NCI-H446 treated with DMSO at 0.1 percent for 48 hours (cell line): ENCODE data around the gene FGD6.
"Not testable (repeated sequence)": the region's sequence is repeated elsewhere in the genome, so short reads cannot be mapped to it uniquely, and the experiment has no call there.

Experiments
- DNase-seq: peaks from one replicate; lab custom pipeline; 2025; lab: John Stamatoyannopoulos, UW

FGD6 gene

DNA sequence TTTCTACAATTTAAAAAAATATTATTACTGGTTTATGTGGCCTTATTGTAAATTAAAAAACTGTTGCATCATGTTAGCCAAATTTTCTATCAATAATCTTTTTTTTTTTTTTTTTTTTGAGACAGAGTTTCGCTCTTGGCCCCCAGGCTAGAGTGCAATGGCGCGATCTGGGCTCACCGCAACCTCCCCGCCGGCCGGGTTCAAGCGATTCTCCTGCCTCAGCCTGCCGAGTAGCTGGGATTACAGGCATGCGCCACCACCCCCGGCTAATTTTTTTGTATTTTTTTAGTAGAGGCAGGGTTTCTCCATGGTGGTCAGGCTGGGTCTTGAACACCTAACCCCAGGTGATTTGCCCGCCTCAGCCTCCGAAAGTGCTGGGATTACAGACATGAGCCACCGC, 16.9 kb upstream of the FGD6 start:
- not testable (repeated sequence) for DNase-seq

DNA sequence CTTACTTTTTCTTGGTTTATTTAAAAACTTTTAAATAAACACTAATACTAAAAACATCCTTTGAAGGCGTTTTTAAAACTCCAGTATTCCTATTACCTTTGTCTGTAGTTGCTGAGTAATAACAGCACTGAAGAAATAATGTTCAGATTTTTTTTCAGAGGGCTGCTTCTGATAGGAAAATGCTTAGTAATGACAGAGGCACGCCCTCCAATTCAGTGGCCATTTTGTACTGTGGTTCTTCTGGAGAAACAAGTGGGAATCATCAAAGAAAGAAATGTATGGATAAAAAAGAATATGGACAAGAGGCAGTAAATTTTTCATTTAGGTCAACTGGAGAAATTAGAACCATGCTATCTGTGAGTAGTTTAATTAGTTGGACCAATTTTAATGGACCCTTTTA, 13.9 kb upstream of the FGD6 start:
- DNase-seq, result no peak

DNA sequence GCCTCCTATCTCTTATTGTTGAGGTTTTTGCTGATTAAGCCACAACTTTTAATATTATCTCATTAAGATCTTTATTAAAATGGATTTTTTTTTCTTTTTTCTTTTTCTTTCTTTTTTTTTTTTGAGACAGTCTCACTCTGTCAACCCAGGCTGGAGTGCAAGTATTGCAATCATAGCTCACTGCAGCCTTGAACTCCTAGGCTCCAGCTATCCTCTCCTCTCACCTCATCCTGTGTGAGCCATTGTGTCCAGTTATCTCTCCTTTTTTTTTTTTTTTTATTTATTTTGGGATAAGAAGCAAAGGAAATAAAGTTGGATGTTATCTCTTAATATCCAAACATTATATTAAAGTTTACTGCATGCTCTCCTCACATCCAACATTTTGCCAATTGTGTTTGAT, 13.0 kb upstream of the FGD6 start:
- DNase-seq, result no peak

DNA sequence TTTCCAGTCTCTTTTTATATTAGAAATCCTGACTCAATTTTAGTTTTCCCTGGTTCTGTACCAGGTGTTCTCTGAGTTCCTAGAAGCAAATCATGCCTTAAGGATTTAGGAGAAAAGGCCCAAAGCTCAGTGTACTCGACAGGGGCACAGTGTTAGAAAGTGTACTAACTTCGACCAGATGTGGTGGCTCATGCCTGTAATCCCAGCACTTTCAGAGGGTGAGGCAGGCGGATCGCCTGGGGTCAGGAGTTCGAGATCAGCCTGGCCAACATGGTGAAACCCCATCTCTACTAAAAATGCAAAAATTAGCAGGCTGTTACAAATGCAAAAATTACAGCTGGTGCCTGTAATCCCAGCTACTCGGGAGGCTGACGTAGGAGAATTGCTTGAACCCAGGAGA, 12.4 kb upstream of the FGD6 start:
- DNase-seq, result no peak

DNA sequence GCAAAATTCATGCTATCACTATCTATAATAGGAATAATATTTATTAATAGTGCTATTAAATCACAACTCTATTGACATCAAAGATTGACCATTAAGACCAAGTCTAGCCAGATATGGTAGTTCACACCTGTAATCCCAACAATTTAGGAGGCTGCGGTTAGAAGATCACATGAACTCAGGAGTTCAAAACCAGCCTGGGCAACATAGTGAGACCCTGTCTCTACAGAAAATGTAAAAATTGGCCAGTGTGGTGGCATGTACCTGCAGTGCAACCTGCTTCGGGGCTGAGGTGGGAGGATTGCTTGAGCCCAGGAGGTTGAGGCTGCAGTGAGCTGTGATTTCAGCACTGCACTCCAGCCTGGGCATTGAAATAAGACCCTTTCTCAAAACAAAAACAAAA, 11.3 kb upstream of the FGD6 start:
- DNase-seq, result no peak

DNA sequence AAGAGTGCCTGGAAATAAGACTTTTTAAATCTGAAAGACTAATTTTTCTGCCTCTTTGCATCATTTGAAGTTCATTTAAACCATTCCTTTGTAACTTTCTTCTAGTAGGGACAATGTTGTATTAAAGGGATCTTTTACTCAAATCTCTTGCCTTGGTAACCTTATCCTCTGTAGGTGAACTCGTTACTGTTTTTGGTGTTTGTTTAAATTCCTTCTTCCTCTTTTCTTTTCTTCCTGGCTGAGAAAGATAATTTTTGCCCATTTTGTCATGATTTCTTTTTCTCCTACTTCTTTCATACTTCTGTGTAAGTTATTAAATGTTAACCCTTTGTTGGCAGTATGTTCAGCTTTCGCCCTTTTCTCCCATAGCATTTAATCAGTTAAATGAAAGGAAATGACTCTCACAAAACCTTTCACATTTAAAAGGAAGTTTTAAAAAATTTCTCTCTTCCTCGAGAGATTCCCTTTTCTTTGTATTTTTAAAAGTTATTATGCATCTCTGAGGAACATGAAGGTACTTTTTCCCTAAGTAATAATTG, 10.6 kb upstream of the FGD6 start:
- no peak for DNase-seq

DNA sequence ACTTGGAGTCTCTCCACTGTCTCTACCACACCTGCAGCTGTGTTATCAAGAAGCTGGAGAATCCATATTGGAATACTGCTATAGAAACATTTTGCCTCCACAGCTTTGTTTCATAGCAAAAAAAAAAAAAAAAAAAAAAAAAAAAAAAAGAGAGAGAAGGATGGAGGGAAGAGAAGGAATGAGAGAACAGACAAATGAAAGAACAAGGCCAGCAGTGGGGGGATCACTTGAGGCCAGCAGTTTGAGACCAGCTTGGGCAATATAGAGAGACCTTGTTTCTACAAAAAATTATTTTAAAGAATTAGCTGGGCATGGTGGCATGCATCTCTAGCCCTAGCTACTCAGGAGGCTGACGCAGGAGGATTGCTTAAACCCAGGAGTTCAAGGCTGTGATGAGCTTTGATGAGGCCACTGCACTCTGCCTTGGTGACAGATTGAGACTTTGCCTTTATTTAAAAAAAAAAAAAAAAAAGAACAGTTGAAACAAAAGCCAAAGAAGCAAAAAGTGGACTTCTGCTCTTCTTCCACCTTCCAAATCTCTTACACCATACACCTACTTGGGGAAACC, 8.5 kb upstream of the FGD6 start:
- no peak for DNase-seq

DNA sequence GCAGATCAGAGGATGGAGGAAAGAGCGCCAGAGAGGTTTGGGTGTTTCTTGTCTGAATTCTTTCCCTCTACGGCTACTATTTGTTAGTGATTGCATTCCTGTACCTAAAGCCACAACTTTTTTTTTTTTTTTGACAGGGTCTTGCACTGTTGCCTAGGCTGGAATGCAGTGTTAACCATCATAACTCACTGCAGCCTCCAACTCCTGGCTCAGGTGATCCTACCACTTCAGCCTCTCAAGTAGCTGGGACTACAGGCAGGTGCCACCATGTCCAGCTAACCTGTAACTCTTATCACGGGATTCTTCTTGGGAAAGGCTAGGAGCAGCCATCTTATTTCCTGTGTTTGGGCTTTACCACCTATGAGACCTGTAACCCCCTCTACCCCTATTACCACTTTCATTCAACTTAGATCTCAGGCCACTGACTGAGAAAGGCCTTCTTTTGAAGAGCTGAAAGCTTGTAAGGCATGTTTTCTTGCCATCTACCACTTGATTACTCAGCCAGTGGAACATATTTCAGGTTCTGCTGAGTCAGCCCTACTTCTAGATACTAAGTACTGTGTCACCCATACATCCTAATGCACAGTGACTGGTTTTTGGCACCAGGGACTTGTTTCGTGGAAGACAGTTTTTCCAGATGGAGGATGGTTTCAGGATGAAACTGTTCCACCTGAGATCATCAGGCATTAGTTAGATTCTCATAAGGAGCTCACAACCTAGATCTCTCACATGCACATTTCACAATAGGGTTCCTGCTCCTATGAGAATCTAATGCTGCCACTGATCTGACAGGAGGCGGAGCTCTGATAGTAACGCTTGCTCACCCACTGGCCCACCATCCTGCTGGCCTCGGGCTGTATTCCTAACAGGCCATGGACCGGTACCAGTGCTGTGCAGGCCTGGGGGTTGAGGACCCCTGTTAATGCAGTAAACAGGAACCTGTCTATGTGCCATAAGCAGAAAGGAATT, 7.2 kb upstream of the FGD6 start:
- no peak for DNase-seq

DNA sequence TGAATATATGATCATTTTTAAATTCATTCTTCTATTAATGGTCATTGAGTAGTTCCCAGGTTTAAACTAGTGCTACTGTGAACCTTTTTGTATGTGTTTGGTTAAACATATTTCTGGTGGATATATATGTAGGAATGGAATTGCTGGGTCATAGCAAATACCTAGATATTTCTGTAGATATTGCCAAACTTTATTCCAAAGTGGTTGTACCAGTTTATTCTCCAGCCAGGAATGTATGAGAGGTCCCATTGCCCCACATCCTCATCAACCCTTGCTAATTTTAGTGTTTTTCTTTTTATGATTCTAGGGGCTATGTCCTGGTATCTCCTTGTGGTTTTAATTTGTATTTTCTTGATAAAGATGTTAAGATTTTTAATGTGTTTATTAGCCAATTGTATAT, 3.5 kb upstream of the FGD6 start:
- no peak for DNase-seq

DNA sequence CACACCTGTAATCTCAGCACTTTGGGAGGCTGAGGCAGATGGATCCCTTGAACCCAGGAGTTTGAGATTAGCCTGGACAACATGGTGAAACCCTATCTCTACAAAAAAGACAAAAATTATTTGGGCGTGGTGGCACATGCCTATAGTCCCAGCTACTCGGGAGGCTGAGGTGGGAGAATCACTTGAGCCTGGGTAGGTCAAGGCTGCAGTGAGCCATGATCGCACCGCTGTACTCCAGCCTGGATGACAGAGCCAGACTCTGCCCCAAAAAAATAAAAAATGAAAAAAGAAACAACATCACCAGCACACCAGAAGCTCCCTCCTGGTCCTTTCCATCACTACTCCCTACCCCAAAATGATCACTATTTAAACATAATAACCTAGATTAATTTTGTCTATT, 2.9 kb upstream of the FGD6 start:
- DNase-seq, result no peak

DNA sequence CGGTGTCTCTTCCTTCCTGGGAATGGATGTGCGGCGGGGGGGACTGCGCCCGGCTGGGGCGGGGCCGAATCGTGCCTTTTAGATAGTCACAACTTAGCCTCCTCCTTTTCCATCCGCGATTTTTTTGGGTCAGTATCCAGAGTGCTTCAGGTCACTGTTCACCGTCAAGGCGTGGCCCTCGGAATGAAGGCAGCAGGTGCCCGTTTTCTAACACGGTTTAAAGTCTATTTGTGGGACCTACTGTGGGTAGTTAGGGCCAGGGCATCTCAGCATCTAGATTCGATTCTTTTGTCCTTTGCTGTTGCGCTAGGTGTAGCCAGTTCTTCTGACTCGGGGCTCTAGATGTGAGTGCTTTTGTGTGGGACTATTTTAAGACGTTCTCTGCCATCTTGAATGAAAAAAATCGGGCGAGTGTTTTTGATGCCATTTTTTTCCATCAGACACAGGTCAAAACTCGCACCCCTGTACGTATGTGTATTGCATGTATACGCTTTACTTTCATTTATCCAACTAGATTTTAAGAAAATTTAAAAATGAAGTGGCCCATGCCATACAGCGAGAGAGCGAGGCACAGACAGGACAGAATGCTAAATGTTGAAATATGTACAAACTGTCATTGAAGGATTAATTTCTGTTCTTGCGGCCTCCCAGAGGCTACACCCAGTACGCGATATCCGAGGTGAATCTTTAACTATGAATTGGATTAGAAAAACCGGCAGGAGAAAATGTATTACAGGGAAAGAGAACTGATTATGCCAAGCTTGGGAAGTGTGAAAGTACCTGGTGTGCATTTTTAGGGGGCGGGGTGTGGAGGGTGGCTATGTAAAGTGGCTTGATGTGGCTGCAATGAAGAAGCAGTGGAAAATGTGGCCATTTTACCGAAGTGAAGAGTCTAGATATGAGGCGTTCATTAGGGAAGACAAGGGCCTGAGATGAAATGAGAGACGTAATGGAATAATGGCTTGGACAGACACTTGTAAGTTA, 1.2 kb upstream of the FGD6 start:
- DNase-seq, result peak; percentile 70

DNA sequence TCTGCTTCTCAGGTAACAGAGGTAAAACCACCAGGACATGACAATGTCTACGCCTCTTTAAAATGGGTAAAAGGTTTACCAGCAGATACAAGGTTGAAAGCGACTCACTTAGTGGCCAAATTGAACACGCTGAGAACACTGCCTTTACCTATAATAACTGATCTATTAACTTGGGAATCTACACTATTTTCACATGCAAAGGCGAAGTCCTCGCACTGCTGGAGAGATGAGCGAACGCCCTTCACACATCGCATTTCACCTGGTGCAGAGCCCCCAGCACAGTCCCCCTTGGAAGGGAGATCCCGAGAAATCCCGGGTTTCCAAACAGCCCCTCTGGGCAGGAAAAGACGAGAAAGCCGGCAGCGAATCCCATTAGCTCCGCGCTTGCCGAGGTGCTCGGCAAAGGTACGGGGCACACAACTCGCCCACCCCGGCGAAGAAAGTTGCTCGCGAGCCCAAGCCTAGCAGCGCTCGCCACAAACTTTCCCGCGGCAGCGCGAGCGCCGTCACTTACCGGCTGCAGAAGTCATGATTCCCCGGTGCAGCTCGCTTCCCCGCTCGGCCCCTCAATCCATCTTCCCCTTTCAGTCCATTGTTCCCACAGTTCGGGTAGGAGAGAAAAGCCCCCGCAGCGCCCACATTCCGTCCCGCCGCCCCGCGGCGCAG, 423 bp downstream of the FGD6 start:
- no peak for DNase-seq

DNA sequence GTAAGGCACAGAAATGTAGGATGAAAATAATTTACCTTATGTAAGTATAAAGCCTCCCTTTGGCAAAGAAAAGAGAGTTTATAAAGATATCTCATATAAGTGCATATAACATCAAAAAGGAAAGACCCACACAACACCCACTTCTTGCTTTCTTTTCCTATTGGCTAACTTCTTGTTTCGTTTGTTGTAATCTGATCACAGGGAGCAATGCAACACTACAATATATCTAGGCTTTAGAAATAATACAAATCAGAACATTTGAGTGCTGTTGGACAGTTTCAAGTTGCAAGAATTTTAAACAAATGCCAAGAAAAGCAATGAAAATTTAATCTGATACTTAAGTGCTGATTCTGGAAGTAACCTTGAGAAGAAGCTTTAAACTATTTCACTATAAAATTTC, 1.3 kb downstream of the FGD6 start:
- DNase-seq, result no peak

DNA sequence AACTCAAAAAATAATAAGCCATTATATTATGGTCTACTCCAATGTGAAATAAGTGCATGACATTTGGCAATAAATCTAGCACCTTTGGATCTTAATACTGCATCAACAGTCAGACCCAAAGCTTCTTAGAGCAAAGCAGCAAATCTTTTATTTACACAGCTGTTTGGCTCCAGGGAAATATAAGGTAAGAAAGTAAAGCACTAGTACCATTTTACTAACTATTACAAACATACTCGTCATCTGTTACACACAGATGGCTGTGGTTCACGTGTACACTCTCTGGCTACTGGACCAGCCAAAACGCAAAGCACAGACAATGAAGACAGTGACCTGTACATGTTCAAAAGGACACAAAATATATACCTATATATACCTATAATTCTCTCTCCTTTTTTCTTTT, 2.8 kb downstream of the FGD6 start:
- DNase-seq, result no peak

DNA sequence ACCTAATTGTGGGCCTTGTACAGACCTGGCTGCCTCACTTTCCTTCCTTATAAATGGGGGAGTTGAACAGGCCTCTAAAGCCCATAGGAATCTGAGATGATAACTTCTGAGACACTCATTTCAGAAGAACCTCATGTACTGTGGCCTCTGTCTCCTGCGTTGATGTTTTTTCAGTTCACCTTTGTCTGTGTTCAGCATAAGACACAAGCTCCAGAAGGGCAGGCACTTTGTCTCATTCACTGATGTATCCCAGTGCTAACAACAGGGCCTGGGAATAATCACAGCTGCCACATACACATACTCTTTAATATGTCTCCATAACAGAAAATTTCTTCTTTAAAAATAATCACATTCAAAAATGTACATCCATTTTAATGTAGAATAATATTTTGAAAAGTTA, 3.3 kb downstream of the FGD6 start:
- DNase-seq, result no peak

DNA sequence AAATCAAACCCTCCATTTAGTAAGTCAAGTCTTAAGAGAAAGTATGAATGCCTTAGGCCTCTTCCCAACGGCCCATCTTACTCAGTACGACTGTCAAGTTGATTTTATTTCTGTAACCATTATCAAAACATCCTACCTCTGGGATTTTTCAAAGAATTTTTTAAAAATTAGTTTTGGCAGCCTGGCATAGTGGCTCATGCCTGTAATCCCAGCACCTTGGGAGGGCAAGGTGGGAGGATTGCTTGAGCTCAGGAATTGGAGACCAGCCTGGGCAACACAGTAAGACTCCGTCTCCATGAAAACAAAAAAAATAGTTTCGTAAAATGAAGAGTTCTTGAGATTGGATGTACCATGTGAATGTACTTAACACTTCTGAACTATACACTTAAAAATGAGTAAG, 4.1 kb downstream of the FGD6 start:
- DNase-seq, result no peak

DNA sequence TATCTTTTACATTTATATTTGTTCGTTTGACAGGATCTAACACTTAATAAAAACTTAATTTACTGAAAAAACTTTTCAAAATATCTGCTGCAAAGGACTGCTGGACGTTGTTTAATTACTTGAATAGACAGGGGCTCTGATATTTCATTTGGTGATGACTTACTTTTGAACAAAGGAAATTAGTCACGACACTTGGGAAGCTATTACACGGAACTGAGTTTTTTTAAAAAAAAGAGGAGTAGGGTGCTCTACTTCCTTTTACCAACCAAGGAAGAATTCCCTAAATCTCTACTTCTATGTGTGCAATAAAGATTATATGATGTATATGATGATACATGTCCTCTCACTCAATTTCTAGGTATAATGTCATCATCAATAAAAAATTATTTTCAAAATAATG, 4.7 kb downstream of the FGD6 start:
- DNase-seq, result no peak

DNA sequence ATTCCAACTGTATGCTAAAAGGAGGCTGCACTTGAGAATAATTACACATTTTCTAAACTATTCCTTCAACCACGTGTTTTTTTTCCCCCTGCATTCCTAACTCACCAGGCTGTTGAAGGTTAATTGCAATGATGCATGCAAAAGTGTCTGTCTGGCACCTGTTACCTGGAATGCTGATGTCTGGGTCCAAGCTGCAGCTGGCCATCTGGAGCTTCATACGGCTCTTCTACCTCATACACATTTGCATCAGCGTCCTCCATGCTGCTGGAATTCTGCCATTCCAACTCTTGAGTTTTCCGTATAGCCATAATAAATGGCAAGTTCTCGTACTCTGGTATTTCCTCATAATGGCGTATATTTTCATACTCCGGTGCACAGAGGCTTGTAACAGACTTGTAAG, 8.6 kb downstream of the FGD6 start:
- DNase-seq, result no peak

DNA sequence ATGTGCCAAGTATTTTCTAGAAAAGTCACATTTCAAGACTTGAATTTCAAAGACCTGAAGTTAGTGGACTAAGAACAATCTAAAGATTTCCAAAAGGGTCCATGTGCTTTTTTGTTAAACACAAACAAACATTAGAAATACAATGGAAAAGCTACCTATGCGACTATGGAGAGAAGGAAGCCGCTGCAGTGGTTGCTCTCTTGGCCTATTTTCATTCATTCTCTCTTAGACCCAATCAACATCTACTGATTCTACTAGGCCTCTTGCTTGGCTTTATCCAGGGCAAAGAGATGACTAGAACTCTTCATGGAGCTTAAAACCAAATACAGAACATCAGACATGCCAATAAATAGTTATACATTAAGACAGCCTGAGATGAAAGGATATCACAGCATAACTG, 9.9 kb downstream of the FGD6 start:
- no peak for DNase-seq

DNA sequence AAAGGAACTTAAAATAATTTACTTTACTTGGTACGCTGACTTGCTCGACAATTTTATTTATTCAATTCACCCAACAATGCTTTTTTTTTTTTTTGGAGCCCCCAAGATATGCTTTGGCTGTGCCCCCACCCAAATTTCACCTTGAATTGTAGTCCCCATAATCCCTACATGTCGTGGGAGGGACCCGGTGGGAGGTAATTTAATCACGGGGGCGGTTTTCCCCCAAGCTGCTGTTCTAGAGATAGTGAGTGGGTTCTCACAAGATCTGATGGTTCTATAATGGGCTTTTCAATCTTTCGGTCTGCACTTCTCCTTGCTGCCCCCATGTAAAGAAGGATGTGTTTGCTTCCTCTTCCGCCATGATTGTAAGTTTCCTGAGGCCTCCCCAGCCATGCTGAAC, 10.4 kb downstream of the FGD6 start:
- no peak for DNase-seq

DNA sequence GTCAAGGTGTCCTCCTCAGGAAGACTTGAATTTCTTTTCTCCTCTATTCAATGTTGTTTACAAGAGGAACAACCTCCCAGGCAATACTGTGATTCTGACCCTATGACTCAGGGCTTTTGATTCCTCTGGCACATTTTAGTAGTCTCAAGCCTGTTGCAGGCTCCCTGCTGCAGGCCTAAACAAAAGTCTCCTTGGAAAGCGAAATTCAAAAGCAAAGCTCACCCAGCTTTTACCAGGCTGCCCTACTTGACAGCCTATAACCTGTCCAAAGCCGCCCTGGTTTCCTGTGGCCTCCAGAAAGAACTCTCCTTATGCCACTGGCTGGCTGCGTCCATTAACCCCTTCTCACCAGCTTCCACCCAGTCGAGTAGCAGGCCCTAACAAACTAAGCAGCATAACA, 11.6 kb downstream of the FGD6 start:
- peak; percentile 33 for DNase-seq
